HG03175 (cell line): ENCODE measurements around the gene VANGL2.

Experiments
- ATAC-seq: cut with Tn5 transposase; IDR thresholded peaks from one replicate; pipeline ENCODE4 v1.9.1; 2021; ENCODE audit warnings: mild to moderate bottlenecking, moderate library complexity; ENCODE audit not compliant: unreplicated experiment

Gene VANGL2

GRCh38 chr1:160459056-160459455 is 58.7 kb downstream of the VANGL2 start:
- ATAC-seq, result no peak

GRCh38 chr1:160459687-160460086 is 59.3 kb downstream of the VANGL2 start:
- ATAC-seq, result no peak

- ATAC-seq, result no peak
Measured at GRCh38 chr1:160460214-160460642, 59.9 kb downstream of the VANGL2 start.

DNA sequence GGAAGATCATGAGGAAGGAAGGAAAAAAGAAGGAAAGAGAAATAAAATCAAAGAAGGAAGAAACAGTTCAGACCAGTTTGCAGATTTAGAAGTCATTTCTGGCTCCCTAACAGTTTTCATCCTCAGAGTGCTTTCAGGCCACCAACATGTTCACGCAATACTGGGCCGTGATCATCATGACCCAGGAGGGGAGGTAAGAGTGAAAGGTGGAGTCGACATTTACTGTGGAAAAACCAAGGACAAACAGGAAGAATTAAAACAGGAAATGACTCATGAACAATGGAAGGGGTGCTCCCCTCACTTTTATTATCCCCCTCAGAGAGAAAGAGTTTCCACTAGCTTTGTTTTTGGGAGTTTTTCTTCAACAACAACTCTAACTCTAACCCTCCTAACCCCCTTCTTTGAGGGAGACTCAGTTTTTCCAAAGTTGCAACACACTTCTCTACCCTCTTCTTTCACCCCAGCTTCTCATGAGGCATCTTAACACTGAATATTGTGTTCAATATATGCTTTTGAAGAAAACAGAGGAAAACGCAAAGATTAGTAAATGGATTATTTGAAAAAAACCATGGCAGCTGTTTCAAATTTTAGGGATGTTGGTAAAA is 60.4 kb downstream of the VANGL2 start:
- ATAC-seq, result no peak

GRCh38 chr1:160465123-160465522 is 64.8 kb downstream of the VANGL2 start:
- ATAC-seq, result no peak

DNA sequence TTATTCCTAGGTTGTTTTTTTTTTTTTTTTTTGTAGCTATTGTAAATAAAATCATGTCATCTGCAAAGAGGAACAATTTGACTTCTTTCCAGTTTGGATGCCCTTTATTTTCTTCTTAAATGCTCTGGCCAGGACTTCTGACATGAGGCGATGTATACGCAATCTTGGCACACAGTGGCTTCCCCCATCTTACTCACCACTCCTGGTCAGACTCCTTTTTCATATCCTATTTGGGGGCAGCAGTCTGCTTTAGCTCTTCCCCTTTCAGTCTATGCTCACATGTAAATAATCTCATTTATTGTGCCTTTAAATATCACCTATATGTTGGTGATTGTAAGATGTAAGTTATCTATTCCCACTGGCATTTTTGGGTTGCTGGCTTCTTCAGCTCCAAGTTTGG is 66.6 kb downstream of the VANGL2 start:
- no peak for ATAC-seq

GRCh38 chr1:160467576-160467975 is 67.2 kb downstream of the VANGL2 start:
- ATAC-seq, result no peak

GRCh38 chr1:160471253-160471652 is 70.9 kb downstream of the VANGL2 start:
- ATAC-seq, result no peak

GRCh38 chr1:160472112-160472511 is 71.7 kb downstream of the VANGL2 start:
- no peak for ATAC-seq

GRCh38 chr1:160474392-160475242 is 74.3 kb downstream of the VANGL2 start:
- no peak for ATAC-seq
